Bronchial epithelial cell (primary cell): Measurements from ENCODE around the gene MBD6. TPM values are rescaled to one million over a fixed set of nuclear protein-coding genes. Genes with fewer than 3 reads are reported as not detected.

ENCODE experiments used
- DNase-seq: peaks from one replicate; pipeline ENCODE4 v3.0.0-alpha.2; 2010; ENCODE audit warnings: low read depth
- FAIRE-seq: peaks from 2 replicates; lab custom pipeline; 2011; peaks lifted over from hg19 to GRCh38; lab: Jason Lieb, UNC
- H3K27me3 ChIP-seq: 2 replicates; pipeline ENCODE4 v1.5.1; 2011; ENCODE audit warnings: low read length; ENCODE audit not compliant: control insufficient read depth, insufficient read depth
- H3K36me3 ChIP-seq: 2 replicates; pipeline ENCODE4 v1.5.1; 2011; ENCODE audit warnings: low read length; ENCODE audit not compliant: control insufficient read depth, insufficient read depth
- H3K4me3 ChIP-seq: 2 replicates; pipeline ENCODE4 v1.5.1; 2011; ENCODE audit warnings: mild to moderate bottlenecking, low read depth, low read length, control low read depth
- total RNA-seq: library from RNA; depleted of rRNA; stranded (reverse); fragments of >200 nt; gene quantifications from 2 replicates; pipeline ENCODE4 v1.2.1, GENCODE V29; 2014
- TF ChIP-seq, protein P1 (sequence below): IDR thresholded peaks from 2 replicates; pipeline ENCODE4 v1.5.1; 2011; ENCODE audit warnings: mild to moderate bottlenecking, moderate library complexity, low read length, control low read depth, inconsistent platforms; ENCODE audit not compliant: insufficient read depth, severe bottlenecking

Gene MBD6
- total RNA-seq, 1 donor from 2014 or later = 5.0 TPM

DNA sequence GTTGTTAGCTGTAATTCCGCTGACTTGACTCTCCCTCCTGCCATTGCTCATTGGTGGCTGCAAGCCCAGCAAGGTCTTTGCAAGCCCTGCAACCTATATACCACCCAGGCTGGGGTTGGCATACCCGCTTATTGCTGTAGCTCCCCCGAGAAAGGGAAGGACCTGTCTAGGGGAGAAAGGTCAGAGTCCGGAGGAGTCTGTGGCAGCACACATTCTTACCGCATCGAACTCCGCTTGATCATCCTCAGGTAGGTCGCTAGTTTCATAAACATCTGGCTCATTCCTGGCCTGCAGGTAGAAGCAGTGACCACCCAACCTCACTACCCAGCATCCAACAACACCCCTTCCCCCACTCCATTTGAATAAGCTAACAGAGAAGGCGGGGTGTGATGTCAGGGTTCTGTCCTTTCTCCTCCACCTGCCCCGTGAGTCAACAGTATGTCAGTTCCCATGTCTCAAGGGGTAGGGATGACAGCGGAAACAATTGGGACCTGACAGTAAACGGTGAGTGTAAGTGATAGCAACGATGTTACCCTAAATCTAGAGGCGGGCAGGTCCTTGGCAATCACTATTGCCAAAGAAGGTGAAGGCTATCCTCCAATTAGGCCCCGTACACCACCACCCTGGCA is 23.3 kb downstream of the MBD6 start:
- TF ChIP-seq, protein P1, sequence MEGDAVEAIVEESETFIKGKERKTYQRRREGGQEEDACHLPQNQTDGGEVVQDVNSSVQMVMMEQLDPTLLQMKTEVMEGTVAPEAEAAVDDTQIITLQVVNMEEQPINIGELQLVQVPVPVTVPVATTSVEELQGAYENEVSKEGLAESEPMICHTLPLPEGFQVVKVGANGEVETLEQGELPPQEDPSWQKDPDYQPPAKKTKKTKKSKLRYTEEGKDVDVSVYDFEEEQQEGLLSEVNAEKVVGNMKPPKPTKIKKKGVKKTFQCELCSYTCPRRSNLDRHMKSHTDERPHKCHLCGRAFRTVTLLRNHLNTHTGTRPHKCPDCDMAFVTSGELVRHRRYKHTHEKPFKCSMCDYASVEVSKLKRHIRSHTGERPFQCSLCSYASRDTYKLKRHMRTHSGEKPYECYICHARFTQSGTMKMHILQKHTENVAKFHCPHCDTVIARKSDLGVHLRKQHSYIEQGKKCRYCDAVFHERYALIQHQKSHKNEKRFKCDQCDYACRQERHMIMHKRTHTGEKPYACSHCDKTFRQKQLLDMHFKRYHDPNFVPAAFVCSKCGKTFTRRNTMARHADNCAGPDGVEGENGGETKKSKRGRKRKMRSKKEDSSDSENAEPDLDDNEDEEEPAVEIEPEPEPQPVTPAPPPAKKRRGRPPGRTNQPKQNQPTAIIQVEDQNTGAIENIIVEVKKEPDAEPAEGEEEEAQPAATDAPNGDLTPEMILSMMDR = no peak
- FAIRE-seq = peak; percentile 28

DNA sequence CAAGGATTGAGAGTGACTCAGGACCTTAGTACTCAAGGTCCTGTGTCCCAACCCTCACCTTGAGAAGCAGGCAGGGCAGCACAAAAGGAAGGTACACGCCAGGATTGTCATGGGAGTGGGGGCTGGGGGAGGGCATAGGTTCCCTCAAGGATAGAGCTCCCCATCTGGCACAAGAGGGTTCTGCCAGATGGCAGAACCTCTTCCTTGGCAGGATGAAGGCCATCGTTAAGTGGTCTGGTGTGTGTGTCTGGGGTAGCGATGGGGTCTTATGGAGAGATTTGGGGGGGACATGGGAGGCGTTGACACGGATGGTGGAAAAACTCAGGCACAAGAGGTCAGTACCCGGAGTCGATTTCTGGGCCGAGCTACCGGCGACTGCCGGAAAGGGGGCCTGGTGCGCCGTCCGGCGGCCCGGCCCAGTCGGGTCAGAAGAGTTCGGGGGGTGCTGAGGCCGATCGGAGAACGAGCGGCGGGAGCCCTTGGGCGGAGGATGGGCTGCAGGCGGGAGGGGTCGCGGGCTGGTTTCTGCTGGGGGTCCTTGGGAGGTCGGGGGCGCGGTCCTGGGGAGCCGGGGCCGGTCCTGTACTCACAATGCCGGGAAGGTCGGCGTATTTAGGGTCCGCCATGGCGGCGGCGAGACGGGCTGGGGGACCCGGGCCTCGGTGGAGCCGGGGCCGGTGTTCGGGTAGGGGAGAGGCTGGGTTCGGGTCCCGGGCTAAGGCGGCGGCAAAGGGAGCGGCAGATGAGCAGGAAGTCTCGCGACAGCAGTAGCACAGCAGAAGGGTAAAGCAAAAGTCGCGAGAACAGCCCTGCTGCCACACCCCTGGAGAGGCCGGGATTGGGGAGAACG is 24.0 kb downstream of the MBD6 start, which contains the start of gene DCTN2:
TSS of gene DCTN2 (minus strand) at position 755 of the 850 bp plus-strand sequence. CDS start at position 626, 129 bp downstream.
- Histone ChIP-seq H3K36me3 (peaks cover 2% of the 10 kb centered on the region), H3K4me3 (peak within 1 kb of the TSS; percentile 89), H3K27me3 (peaks cover 7% of the 10 kb centered on the region)
- no peak for FAIRE-seq
- DNase-seq = peak; percentile 92
- TF ChIP-seq, protein P1 = peak; percentile 30

More for the DNA sequence above, 23.3 kb downstream of the MBD6 start:
- H3K36me3 ChIP-seq = peaks cover 6% of the 10 kb centered on the region
- peak overlapping the region; percentile 89 for H3K4me3 ChIP-seq
- DNase-seq = peak; percentile 81
- H3K27me3 ChIP-seq = peaks cover 7% of the 10 kb centered on the region

DNA sequence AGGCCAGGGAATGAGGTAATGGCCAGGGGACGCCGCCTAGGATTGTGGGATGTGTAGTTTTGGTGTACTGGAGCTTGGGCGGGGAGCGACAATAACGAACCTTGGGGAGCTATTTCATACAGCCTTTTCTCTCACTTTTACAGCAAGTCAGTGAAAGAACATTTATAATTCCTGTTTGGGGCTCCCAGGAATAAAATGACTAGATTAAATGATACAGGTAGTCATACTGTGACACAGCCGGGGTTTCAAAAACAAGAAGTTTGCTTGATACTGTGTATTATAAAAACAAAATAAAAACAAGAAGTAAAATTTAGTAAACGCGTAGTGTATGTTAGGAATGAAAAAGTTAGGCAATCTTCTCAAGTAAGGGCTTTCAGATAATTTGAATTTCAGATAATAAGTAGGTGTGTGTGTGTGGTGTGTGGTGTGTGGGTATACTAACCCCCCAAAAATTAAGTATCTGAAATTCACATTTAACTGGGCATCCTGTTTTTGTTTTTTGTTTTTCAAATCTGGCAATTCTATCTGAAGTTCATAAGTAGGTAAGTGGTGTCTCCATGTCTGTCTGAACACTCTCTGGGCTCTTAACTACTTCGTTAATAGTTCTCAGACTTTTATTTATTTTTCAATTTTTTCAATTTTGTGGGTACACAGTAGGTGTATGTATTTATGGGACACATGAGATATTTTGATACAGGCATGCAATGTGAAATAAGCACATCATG is 24.8 kb downstream of the MBD6 start:
- DNase-seq (no peak), FAIRE-seq (no peak)
- Histone ChIP-seq H3K36me3 (peaks cover 2% of the 10 kb centered on the region), H3K27me3 (peaks cover 7% of the 10 kb centered on the region), H3K4me3 (peak overlapping the region; percentile 89)
- TF ChIP-seq, protein P1 = no peak

DNA sequence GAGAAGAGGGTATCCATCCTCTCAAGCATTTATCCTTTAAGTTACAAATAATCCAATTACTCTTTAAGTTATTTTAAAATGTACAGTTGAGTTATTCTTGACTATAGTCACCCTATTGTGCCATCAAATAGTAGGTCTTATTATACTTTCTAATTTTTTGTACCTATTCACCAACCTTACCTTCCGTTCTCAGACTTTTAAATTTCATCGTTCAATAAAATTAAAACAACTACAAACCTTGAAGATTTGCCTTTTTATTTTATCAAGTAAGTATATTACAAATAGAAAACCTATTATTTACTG is 25.3 kb downstream of the MBD6 start:
- no peak for DNase-seq
- Histone ChIP-seq H3K36me3 (peaks cover 2% of the 10 kb centered on the region), H3K4me3 (no peak overlapping the region), H3K27me3 (peaks cover 7% of the 10 kb centered on the region)
- TF ChIP-seq, protein P1 = no peak
- no peak for FAIRE-seq

DNA sequence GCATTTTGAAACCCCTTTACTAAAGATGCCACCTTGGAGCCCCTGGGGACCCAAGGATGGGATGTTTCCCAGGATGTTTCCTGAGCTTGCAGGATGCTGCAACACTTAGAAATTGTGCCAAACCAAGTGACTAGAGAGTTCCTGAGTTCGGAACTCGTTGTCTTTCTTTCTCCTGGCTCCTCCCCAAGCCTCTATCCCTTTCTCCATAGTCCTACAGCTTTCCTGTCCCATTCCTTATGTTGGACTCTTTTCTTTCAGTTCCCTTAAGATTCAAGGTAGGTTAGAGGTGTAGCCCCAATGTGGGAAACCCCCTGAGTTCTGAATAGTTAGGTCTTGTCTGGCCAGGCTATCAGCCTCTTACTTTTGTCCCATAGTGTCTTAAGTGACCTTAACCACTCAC is 25.9 kb downstream of the MBD6 start:
- no peak overlapping the region for H3K4me3 ChIP-seq
- DNase-seq = no peak
- TF ChIP-seq, protein P1 = no peak
- H3K36me3 ChIP-seq = peaks cover 1% of the 10 kb centered on the region
- H3K27me3 ChIP-seq = peaks cover 7% of the 10 kb centered on the region
- no peak for FAIRE-seq
